Neural progenitor cell (in vitro differentiated cells): Measurements from ENCODE around the gene LIN7C.

Experiments
- CTCF ChIP-seq: fragments of 200-600 bp; sonication (generic); IDR thresholded peaks from 2 replicates; pipeline ENCODE4 v1.5.1; 2017; ENCODE audit warnings: antibody characterized with exemption, mild to moderate bottlenecking
- EZH2 ChIP-seq: fragments of 200-600 bp; sonication (generic); IDR thresholded peaks from 2 replicates; pipeline ENCODE4 v1.6.1; 2017; ENCODE audit warnings: antibody characterized with exemption, mild to moderate bottlenecking, moderate library complexity
- EZH2phosphoT487 ChIP-seq: fragments of 200-600 bp; sonication (generic); IDR thresholded peaks from 2 replicates; pipeline ENCODE4 v1.6.1; 2017; ENCODE audit warnings: antibody characterized with exemption

DNA sequence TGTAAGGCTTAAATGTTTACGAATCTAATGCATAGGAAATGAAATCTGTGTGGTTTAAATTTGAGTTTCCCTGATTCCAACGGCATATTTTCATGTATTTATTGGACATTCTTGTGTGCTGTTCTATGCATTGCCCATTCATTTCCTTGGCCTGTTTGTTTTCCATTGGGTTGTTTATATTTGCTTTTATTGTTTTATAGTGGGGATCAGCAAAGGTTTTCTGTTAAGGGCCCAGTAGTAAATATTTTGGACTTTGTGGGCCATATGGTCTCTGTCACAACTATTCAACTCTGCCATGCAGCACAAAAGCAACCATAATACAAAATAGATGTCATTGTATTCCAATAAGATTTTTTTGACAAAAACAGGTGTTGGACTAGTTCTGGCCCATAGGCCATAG, 28.7 kb downstream of the LIN7C start:
- TF ChIP-seq CTCF (no peak), EZH2 (no peak), EZH2phosphoT487 (no peak)
